ENCODE results near the gene WAS.

DNA sequence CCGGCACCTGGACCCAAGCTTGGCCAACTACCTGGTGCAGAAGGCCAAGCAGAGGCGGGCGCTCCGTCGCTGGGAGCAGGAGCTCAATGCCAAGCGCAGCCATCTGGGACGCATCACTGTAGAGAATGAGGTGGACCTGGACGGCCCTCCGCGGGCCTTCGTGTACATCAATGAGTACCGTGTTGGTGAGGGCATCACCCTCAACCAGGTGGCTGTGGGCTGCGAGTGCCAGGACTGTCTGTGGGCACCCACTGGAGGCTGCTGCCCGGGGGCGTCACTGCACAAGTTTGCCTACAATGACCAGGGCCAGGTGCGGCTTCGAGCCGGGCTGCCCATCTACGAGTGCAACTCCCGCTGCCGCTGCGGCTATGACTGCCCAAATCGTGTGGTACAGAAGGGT is 16.6 kb downstream of the WAS start:
- no peak for TF ChIP-seq NR3C1 (CRISPR knock-in tag; conservative IDR thresholded peaks at IDR 0.05; ENCODE audit: low read depth)
- TF ChIP-seq, protein P1, sequence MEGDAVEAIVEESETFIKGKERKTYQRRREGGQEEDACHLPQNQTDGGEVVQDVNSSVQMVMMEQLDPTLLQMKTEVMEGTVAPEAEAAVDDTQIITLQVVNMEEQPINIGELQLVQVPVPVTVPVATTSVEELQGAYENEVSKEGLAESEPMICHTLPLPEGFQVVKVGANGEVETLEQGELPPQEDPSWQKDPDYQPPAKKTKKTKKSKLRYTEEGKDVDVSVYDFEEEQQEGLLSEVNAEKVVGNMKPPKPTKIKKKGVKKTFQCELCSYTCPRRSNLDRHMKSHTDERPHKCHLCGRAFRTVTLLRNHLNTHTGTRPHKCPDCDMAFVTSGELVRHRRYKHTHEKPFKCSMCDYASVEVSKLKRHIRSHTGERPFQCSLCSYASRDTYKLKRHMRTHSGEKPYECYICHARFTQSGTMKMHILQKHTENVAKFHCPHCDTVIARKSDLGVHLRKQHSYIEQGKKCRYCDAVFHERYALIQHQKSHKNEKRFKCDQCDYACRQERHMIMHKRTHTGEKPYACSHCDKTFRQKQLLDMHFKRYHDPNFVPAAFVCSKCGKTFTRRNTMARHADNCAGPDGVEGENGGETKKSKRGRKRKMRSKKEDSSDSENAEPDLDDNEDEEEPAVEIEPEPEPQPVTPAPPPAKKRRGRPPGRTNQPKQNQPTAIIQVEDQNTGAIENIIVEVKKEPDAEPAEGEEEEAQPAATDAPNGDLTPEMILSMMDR (IDR thresholded peaks at IDR 0.05): no peak
- TF ChIP-seq, protein P2, sequence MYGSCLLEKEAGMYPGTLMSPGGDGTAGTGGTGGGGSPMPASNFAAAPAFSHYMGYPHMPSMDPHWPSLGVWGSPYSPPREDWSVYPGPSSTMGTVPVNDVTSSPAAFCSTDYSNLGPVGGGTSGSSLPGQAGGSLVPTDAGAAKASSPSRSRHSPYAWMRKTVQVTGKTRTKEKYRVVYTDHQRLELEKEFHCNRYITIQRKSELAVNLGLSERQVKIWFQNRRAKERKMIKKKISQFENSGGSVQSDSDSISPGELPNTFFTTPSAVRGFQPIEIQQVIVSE (CRISPR knock-in tag; IDR thresholded peaks at IDR 0.05; ENCODE audit: borderline replicate concordance): no peak
- TF ChIP-seq, protein P3, sequence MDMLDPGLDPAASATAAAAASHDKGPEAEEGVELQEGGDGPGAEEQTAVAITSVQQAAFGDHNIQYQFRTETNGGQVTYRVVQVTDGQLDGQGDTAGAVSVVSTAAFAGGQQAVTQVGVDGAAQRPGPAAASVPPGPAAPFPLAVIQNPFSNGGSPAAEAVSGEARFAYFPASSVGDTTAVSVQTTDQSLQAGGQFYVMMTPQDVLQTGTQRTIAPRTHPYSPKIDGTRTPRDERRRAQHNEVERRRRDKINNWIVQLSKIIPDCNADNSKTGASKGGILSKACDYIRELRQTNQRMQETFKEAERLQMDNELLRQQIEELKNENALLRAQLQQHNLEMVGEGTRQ (CRISPR knock-in tag; IDR thresholded peaks at IDR 0.05): no peak

Measured in WTC11 (cell line).